H9 (cell line): ENCODE results near the gene VPS18. TPM values are rescaled to one million over a fixed set of nuclear protein-coding genes. Genes with fewer than 3 reads are reported as not detected.
A peak's percentile ranks its signal among the peaks of the same experiment; 100 is the strongest.

ENCODE experiments used
- DNase-seq: peaks from one replicate; pipeline ENCODE4 v3.0.0-alpha.2; 2017
- H2AFZ ChIP-seq: one replicate; pipeline ENCODE4 v1.6.1; 2013; ENCODE audit warnings: mild to moderate bottlenecking, low read length, control low read depth, moderate library complexity
- H2AK5ac ChIP-seq: 2 replicates; pipeline ENCODE4 v1.6.1; 2013; ENCODE audit warnings: low read length, control low read depth, mixed read lengths; ENCODE audit not compliant: insufficient read length
- H2BK120ac ChIP-seq: one replicate; pipeline ENCODE4 v1.6.1; 2013; ENCODE audit warnings: low read depth, mild to moderate bottlenecking, low read length, control low read depth, inconsistent platforms; ENCODE audit not compliant: poor library complexity, severe bottlenecking
- H2BK12ac ChIP-seq: 2 replicates; pipeline ENCODE4 v1.6.1; 2013; ENCODE audit warnings: low read length, control low read depth, mixed read lengths, low read depth; ENCODE audit not compliant: insufficient read length
- H2BK15ac ChIP-seq: 2 replicates; pipeline ENCODE4 v1.6.1; 2013; ENCODE audit warnings: low read depth, low read length, control low read depth
- H2BK20ac ChIP-seq: one replicate; pipeline ENCODE4 v1.6.1; 2013; ENCODE audit warnings: low read depth, mild to moderate bottlenecking, low read length, control low read depth, inconsistent platforms; ENCODE audit not compliant: poor library complexity, severe bottlenecking
- H2BK5ac ChIP-seq: 2 replicates; pipeline ENCODE4 v1.6.1; 2013; ENCODE audit warnings: low read length, control low read depth, mixed read lengths; ENCODE audit not compliant: insufficient read length
- H3K14ac ChIP-seq: 2 replicates; pipeline ENCODE4 v1.6.1; 2013; ENCODE audit warnings: low read length, control low read depth; ENCODE audit not compliant: insufficient read depth
- H3K18ac ChIP-seq: 2 replicates; pipeline ENCODE4 v1.6.1; 2013; ENCODE audit warnings: low read depth, mild to moderate bottlenecking, mixed read lengths, low read length, control low read depth; ENCODE audit not compliant: insufficient read length
- H3K23ac ChIP-seq: 2 replicates; pipeline ENCODE4 v1.6.1; 2013; ENCODE audit warnings: low read length, control low read depth, mixed read lengths, low read depth; ENCODE audit not compliant: insufficient read length
- H3K23me2 ChIP-seq: 2 replicates; pipeline ENCODE4 v1.6.1; 2013; ENCODE audit warnings: low read depth, mild to moderate bottlenecking, mixed read lengths, low read length, control low read depth; ENCODE audit not compliant: insufficient read length, poor library complexity, severe bottlenecking
- H3K27ac ChIP-seq: 2 replicates; pipeline ENCODE4 v1.5.1; 2013; ENCODE audit warnings: low read length, control low read depth, mixed read lengths, low read depth; ENCODE audit not compliant: insufficient read length
- H3K27me3 ChIP-seq: 2 replicates; pipeline ENCODE4 v1.6.1; 2013; ENCODE audit warnings: low read length, control low read depth, inconsistent platforms; ENCODE audit not compliant: insufficient read depth
- H3K4ac ChIP-seq: 2 replicates; pipeline ENCODE4 v1.6.1; 2013; ENCODE audit warnings: low read depth, mild to moderate bottlenecking, control low read depth, inconsistent platforms, low read length, moderate library complexity
- H3K4me1 ChIP-seq: 2 replicates; pipeline ENCODE4 v1.6.1; 2013; ENCODE audit warnings: low read length, control low read depth, inconsistent platforms; ENCODE audit not compliant: insufficient read depth
- H3K4me2 ChIP-seq: 2 replicates; pipeline ENCODE4 v1.6.1; 2013; ENCODE audit warnings: low read length, control low read depth, mixed read lengths; ENCODE audit not compliant: insufficient read length, insufficient read depth
- H3K56ac ChIP-seq: 2 replicates; pipeline ENCODE4 v1.6.1; 2013; ENCODE audit warnings: low read depth, mild to moderate bottlenecking, mixed read lengths, low read length, control low read depth; ENCODE audit not compliant: insufficient read length
- H3K79me1 ChIP-seq: 2 replicates; pipeline ENCODE4 v1.6.1; 2013; ENCODE audit warnings: low read depth, mild to moderate bottlenecking, moderate library complexity, low read length, control low read depth, inconsistent platforms; ENCODE audit not compliant: insufficient read depth, poor library complexity, severe bottlenecking
- H3K79me2 ChIP-seq: 2 replicates; pipeline ENCODE4 v1.6.1; 2013; ENCODE audit warnings: low read length, control low read depth, inconsistent platforms; ENCODE audit not compliant: insufficient read depth
- H3K9ac ChIP-seq: 2 replicates; pipeline ENCODE4 v1.6.1; 2013; ENCODE audit warnings: low read length, control low read depth, mixed read lengths; ENCODE audit not compliant: insufficient read length; ENCODE audit errors: extremely low read depth
- H3K9me3 ChIP-seq: one replicate; pipeline ENCODE4 v1.6.1; 2013; ENCODE audit warnings: low read depth, low read length, inconsistent platforms; ENCODE audit not compliant: control insufficient read depth
- H3T11ph ChIP-seq: one replicate; pipeline ENCODE4 v1.6.1; 2013; ENCODE audit warnings: mild to moderate bottlenecking, low read length, control low read depth, inconsistent platforms
- H4K20me1 ChIP-seq: one replicate; pipeline ENCODE4 v1.6.1; 2013; ENCODE audit not compliant: control insufficient read depth, insufficient read length, insufficient read depth
- H4K5ac ChIP-seq: 2 replicates; pipeline ENCODE4 v1.6.1; 2013; ENCODE audit warnings: low read depth, mild to moderate bottlenecking, mixed read lengths, low read length, control low read depth; ENCODE audit not compliant: insufficient read length
- H4K8ac ChIP-seq: replicated peaks from 2 replicates; pipeline ENCODE4 v1.6.1; 2013; ENCODE audit warnings: low read length, control low read depth, mixed read lengths, low read depth; ENCODE audit not compliant: insufficient read length
- H4K91ac ChIP-seq: 2 replicates; pipeline ENCODE4 v1.6.1; 2013; ENCODE audit warnings: low read depth, mild to moderate bottlenecking, moderate library complexity, mixed read lengths, low read length, control low read depth; ENCODE audit not compliant: insufficient read length
- H3K27ac Mint-ChIP-seq, 3 experiments: 2 replicates in 2 of 3; 3 replicates in 1 of 3; pipeline ENCODE4 v1.8.0; 2020 to 2021; ENCODE audit warnings: mixed read lengths in 3 of 3, mild to moderate bottlenecking in 1 of 3, moderate library complexity in 1 of 3
- H3K27me3 Mint-ChIP-seq: 2 replicates; pipeline ENCODE4 v1.8.0; 2021; ENCODE audit warnings: low read depth, mild to moderate bottlenecking, moderate library complexity, mixed read lengths
- H3K36me3 Mint-ChIP-seq, 3 experiments: 2 replicates in 2 of 3; 3 replicates in 1 of 3; pipeline ENCODE4 v1.8.0; 2020 to 2021; ENCODE audit warnings: low read depth in 3 of 3, mixed read lengths in 3 of 3; ENCODE audit not compliant: insufficient read depth in 1 of 3
- H3K4me1 Mint-ChIP-seq, 2 experiments: 2 replicates each; pipeline ENCODE4 v1.8.0; 2020; ENCODE audit warnings: mixed read lengths in 2 of 2
- H3K4me3 Mint-ChIP-seq, 2 experiments: 2 replicates in 1 of 2; 3 replicates in 1 of 2; pipeline ENCODE4 v1.8.0; 2020 to 2021; ENCODE audit warnings: mild to moderate bottlenecking in 2 of 2, mixed read lengths in 2 of 2, moderate library complexity in 1 of 2
- H3K9me3 Mint-ChIP-seq, 2 experiments: 2 replicates in 1 of 2; 3 replicates in 1 of 2; pipeline ENCODE4 v1.8.0; 2020; ENCODE audit warnings: mild to moderate bottlenecking in 2 of 2, mixed read lengths in 2 of 2, moderate library complexity in 1 of 2
- WGBS: extraction: QIAGEN DNeasy Blood & Tissue Kit; methylation state at CpG from one replicate; pipeline ENCODE4 v1.1.7; 2013; ENCODE audit warnings: missing lambda C conversion rate, low lambda C conversion rate, mixed read lengths; ENCODE audit not compliant: insufficient read length; ENCODE audit errors: extremely low coverage; 5-methylcytosine and 5-hydroxymethylcytosine counted together
- total RNA-seq: library from RNA; stranded (reverse); gene quantifications from 2 replicates; pipeline ENCODE4 v1.2.1, GENCODE V29; 2021
- TF ChIP-seq, protein P1 (sequence below): fragments of 200-600 bp; sonication (generic); conservative IDR thresholded peaks from 3 replicates; pipeline ENCODE4 v1.8.0; 2021; ENCODE audit warnings: antibody characterized with exemption, mild to moderate bottlenecking

The VPS18 gene
- total RNA-seq, 1 experiment from 2014 or later, result 45.0 TPM

DNA sequence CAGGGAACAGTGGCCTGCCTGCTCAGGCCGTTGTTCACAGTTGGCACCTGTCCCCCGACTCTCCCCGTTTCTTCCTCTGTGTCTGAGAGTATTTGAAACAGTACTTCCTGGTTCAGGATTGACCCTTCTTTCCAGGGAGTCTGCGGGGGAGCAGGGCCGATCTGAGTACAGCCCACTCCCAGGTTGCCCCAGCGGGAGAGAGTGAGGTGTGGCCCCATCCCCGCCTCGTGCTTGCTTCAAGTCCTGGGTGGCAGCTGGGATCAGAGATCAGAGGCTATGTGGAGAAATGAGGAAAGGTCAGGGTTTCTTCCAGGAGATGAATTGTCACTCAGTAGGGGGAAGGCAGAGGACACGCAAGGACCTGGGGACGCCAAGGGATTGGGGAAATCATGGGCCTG lies 28.4 kb downstream of the VPS18 start:
- no peak overlapping the region for H2BK15ac ChIP-seq
- H2BK5ac ChIP-seq, result no peak overlapping the region
- no peak overlapping the region for H4K91ac ChIP-seq
- no peaks in the 10 kb centered on the region for H3K9me3 ChIP-seq
- no peak overlapping the region for H3K9ac ChIP-seq
- H2AFZ ChIP-seq, result no peak overlapping the region
- peaks cover 3% of the 10 kb centered on the region; the same call in 1 of the 2 replicates for H3K4me1 ChIP-seq
- no peaks in the 10 kb centered on the region for H3K79me1 ChIP-seq
- no peak overlapping the region for H3K14ac ChIP-seq
- H3K4me1 Mint-ChIP-seq, result peaks cover 12 to 19% of the 10 kb centered on the region in 2 experiments
- H3K36me3 Mint-ChIP-seq, result no peaks in the 10 kb centered on the region; a peak in 1 of 7 replicates
- H2BK120ac ChIP-seq, result no peak overlapping the region
- no peak overlapping the region for H3K18ac ChIP-seq
- DNase-seq, result no peak
- H3K23me2 ChIP-seq, result peaks cover 10% of the 10 kb centered on the region
- peaks cover 43% of the 10 kb centered on the region for H3K27me3 ChIP-seq
- H2AK5ac ChIP-seq, result no peak overlapping the region
- TF ChIP-seq, protein P1, sequence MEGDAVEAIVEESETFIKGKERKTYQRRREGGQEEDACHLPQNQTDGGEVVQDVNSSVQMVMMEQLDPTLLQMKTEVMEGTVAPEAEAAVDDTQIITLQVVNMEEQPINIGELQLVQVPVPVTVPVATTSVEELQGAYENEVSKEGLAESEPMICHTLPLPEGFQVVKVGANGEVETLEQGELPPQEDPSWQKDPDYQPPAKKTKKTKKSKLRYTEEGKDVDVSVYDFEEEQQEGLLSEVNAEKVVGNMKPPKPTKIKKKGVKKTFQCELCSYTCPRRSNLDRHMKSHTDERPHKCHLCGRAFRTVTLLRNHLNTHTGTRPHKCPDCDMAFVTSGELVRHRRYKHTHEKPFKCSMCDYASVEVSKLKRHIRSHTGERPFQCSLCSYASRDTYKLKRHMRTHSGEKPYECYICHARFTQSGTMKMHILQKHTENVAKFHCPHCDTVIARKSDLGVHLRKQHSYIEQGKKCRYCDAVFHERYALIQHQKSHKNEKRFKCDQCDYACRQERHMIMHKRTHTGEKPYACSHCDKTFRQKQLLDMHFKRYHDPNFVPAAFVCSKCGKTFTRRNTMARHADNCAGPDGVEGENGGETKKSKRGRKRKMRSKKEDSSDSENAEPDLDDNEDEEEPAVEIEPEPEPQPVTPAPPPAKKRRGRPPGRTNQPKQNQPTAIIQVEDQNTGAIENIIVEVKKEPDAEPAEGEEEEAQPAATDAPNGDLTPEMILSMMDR, result no peak
- H3K4ac ChIP-seq, result no peak overlapping the region
- no peak overlapping the region for H2BK20ac ChIP-seq
- H3K79me2 ChIP-seq, result no peaks in the 10 kb centered on the region
- peak overlapping the region in 1 of 2 experiments; percentile 40; a peak in 1 of 5 replicates for H3K4me3 Mint-ChIP-seq
- no peak overlapping the region for H3K23ac ChIP-seq
- H3K4me2 ChIP-seq, result no peak overlapping the region
- H3K9me3 Mint-ChIP-seq, result peaks cover 3% of the 10 kb centered on the region in 2 experiments; a peak in 4 of 5 replicates
- no peak overlapping the region for H4K8ac ChIP-seq
- peaks cover 99% of the 10 kb centered on the region for H3K27me3 Mint-ChIP-seq
- H2BK12ac ChIP-seq, result no peak overlapping the region
- H3K56ac ChIP-seq, result no peak overlapping the region
- H4K20me1 ChIP-seq, result no peaks in the 10 kb centered on the region
- WGBS, result no CpG with 5 or more reads among the region's 10 CpGs
- H3T11ph ChIP-seq, result no peak overlapping the region
- H4K5ac ChIP-seq, result no peak overlapping the region
- no peak overlapping the region for H3K27ac ChIP-seq
- no peak overlapping the region for H3K27ac Mint-ChIP-seq
